Retina (tissue), 1 donor: Measurements from ENCODE around the gene RPUSD4.

Experiments
- DNase-seq: peaks from one replicate; pipeline ENCODE4 v3.0.0-alpha.2; 2016

The RPUSD4 gene

GRCh38 chr11:126212089-126212660 lies 725 bp upstream of the RPUSD4 start:
- DNase-seq = no peak

GRCh38 chr11:126210871-126211235 lies 597 bp downstream of the RPUSD4 start:
- no peak for DNase-seq

GRCh38 chr11:126207896-126208295 lies 3.6 kb downstream of the RPUSD4 start:
- no peak for DNase-seq

GRCh38 chr11:126205359-126205758 lies 6.1 kb downstream of the RPUSD4 start:
- DNase-seq = no peak

GRCh38 chr11:126202646-126203359 lies 8.6 kb downstream of the RPUSD4 start:
- no peak for DNase-seq

GRCh38 chr11:126198648-126199047 lies 12.8 kb downstream of the RPUSD4 start:
- DNase-seq = no peak

GRCh38 chr11:126197277-126197939 lies 14.0 kb downstream of the RPUSD4 start:
- DNase-seq = no peak

- no peak for DNase-seq
These were observed 16.3 kb downstream of the RPUSD4 start for GRCh38 chr11:126195119-126195518.

- DNase-seq = peak; percentile 65
These were observed 17.3 kb downstream of the RPUSD4 start for GRCh38 chr11:126194121-126194543.

GRCh38 chr11:126193038-126193478 lies 18.4 kb downstream of the RPUSD4 start:
- DNase-seq = no peak

GRCh38 chr11:126192361-126192760 lies 19.1 kb downstream of the RPUSD4 start:
- no peak for DNase-seq

- DNase-seq = no peak
These were observed 19.9 kb downstream of the RPUSD4 start for GRCh38 chr11:126191379-126192073.

GRCh38 chr11:126190792-126191191 lies 20.7 kb downstream of the RPUSD4 start:
- DNase-seq = no peak

GRCh38 chr11:126189109-126189929 lies 22.1 kb downstream of the RPUSD4 start:
- DNase-seq = peak; percentile 14

GRCh38 chr11:126188332-126189108 lies 22.9 kb downstream of the RPUSD4 start:
- DNase-seq = no peak

GRCh38 chr11:126186708-126187529 lies 24.5 kb downstream of the RPUSD4 start:
- peak; percentile 34 for DNase-seq

GRCh38 chr11:126186025-126186698 lies 25.3 kb downstream of the RPUSD4 start:
- DNase-seq = peak; percentile 30

GRCh38 chr11:126185259-126186024 lies 26.0 kb downstream of the RPUSD4 start:
- peak; percentile 33 for DNase-seq

GRCh38 chr11:126182787-126183445 lies 28.5 kb downstream of the RPUSD4 start:
- DNase-seq = no peak
